GM21367 (cell line): ENCODE results near the gene LAMC3.

Experiments used
- ATAC-seq: cut with Tn5 transposase; IDR thresholded peaks from one replicate; pipeline ENCODE4 v1.9.1; 2021; ENCODE audit not compliant: unreplicated experiment

Gene LAMC3

GRCh38 chr9:131008909-131009618 is at the start of gene LAMC3:
Gene LAMC3, plus strand, starts transcription at chr9:131009174. Its CDS starts 41 bp downstream, at chr9:131009215.
- ATAC-seq, result no peak

- ATAC-seq, result no peak
These were observed 49.1 kb upstream of the LAMC3 start for GRCh38 chr9:130959809-130960334.

GRCh38 chr9:130960522-130961378 is 48.2 kb upstream of the LAMC3 start:
- no peak for ATAC-seq

GRCh38 chr9:130961511-130962300 is 47.3 kb upstream of the LAMC3 start:
- no peak for ATAC-seq

GRCh38 chr9:130962418-130963316 is 46.3 kb upstream of the LAMC3 start:
- no peak for ATAC-seq

- ATAC-seq, result no peak
These were observed 45.6 kb upstream of the LAMC3 start for GRCh38 chr9:130963337-130963908.

GRCh38 chr9:130963916-130964315 is 45.1 kb upstream of the LAMC3 start:
- no peak for ATAC-seq

GRCh38 chr9:130965680-130966079 is 43.3 kb upstream of the LAMC3 start:
- no peak for ATAC-seq

GRCh38 chr9:130970052-130970451 is 38.9 kb upstream of the LAMC3 start:
- ATAC-seq, result no peak

GRCh38 chr9:130970855-130971254 is 38.1 kb upstream of the LAMC3 start:
- no peak for ATAC-seq

GRCh38 chr9:130971294-130971849 is 37.6 kb upstream of the LAMC3 start:
- ATAC-seq, result no peak

- no peak for ATAC-seq
These were observed 36.6 kb upstream of the LAMC3 start for GRCh38 chr9:130972277-130972956.

- ATAC-seq, result no peak
These were observed 35.9 kb upstream of the LAMC3 start for GRCh38 chr9:130972957-130973685.

GRCh38 chr9:130973686-130974281 is 35.2 kb upstream of the LAMC3 start:
- ATAC-seq, result no peak

- ATAC-seq, result no peak
These were observed 34.3 kb upstream of the LAMC3 start for GRCh38 chr9:130974697-130975096.

GRCh38 chr9:130975156-130975555 is 33.8 kb upstream of the LAMC3 start:
- no peak for ATAC-seq

- no peak for ATAC-seq
These were observed 32.8 kb upstream of the LAMC3 start for GRCh38 chr9:130975932-130976841.
